Measurements from ENCODE around the gene ST14. TPM values are rescaled to one million over a fixed set of nuclear protein-coding genes. Genes with fewer than 3 reads are reported as not detected.

The ST14 gene
- not detected in 2 replicates for total RNA-seq
- polyA plus RNA-seq, result 0.08 TPM in 2 replicates
- polyA plus RNA-seq (2011; cell fraction: cytosol; rRNA removed), result 0.03 and 0.07 TPM in 2 replicates
- not detected in 2 replicates for polyA plus RNA-seq (2011; cell fraction: nucleus; rRNA removed)
- not detected in 2 replicates for polyA plus RNA-seq (2012)
- not detected in 2 replicates for polyA minus RNA-seq
- polyA minus RNA-seq (2011; cell fraction: cytosol; rRNA and poly(A)+ RNA removed), result 1.4 TPM
- not detected in 2 replicates for polyA minus RNA-seq (2011; cell fraction: nucleus; rRNA and poly(A)+ RNA removed)
- percentile 8 among the genes with signal in this experiment for Bru-seq, nascent RNA
- BruChase-seq, experiment 1, labeled RNA remaining after a 6-hour chase, result percentile 14 among the genes with signal in this experiment
- BruChase-seq, experiment 2, labeled RNA remaining after a 2-hour chase, result percentile 13 among the genes with signal in this experiment
- long read RNA-seq, result 0 reads

DNA sequence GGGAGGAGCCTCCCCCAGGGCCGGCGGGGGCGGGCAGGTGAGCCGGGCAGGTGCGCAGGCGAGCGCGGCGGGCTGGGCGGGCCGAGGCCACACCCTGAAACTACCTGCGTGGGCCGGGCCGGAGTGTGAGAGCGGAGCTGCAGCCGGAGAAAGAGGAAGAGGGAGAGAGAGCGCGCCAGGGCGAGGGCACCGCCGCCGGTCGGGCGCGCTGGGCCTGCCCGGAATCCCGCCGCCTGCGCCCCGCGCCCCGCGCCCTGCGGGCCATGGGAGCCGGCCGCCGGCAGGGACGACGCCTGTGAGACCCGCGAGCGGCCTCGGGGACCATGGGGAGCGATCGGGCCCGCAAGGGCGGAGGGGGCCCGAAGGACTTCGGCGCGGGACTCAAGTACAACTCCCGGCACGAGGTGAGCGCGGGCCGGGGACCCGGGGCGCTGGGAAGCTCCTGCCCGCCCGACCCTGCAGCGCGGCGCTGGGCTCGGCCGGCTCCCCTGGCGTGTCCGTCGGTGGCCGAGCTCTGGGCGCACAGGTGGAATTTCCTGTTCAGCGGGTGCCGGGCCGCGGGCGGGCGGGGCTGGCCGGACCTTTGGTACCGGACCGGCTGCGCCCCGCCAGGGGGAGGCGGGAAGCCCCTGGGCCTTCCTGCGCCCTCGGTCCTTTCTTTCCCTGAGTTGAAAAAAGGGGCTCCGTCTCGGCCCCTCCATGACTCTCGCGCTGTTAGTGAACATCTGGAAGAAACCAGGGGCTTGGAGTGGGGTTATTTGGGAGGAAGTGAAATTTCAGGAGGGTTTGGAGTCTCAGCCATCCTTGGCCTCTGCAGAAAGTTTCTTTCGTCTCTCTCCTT lies at the start of gene ST14:
TSS of gene ST14 (plus strand) at position 126 of the 841 bp plus-strand sequence. CDS start at position 324, 198 bp downstream.
- Histone ChIP-seq H3K4me3 (replicated peaks in 1 of 3; ENCODE audit: insufficient read depth in 1 of 3, low read depth in 1 of 3, low read length in 3 of 3) (no peak within 1 kb of the TSS), H4K20me1 (replicated peaks; ENCODE audit: control insufficient read depth, extremely low read depth, insufficient read depth, low read length) (no peaks in the 10 kb centered on the region), H3K36me3 (ENCODE audit: control insufficient read depth in 2 of 2, extremely low read depth in 1 of 2, insufficient read depth in 2 of 2, low read length in 2 of 2) (no peaks in the 10 kb centered on the region), H2AFZ (ENCODE audit: low read depth, low read length) (no peak within 1 kb of the TSS), H3K27me3 (ENCODE audit: control insufficient read depth in 2 of 2, insufficient read depth in 2 of 2, low read length in 2 of 2) (peaks cover 42 to 45% of the 10 kb centered on the region in 2 experiments), H3K79me2 (ENCODE audit: control insufficient read depth, insufficient read depth, low read length) (no peaks in the 10 kb centered on the region), H3K9me3 (replicated peaks; ENCODE audit: control insufficient read depth, insufficient read depth, low read length) (no peaks in the 10 kb centered on the region), H3K27ac (ENCODE audit: insufficient read depth, low read depth, low read length) (no peak within 1 kb of the TSS), H3K4me2 (ENCODE audit: insufficient read depth, low read length) (no peak within 1 kb of the TSS), H3K4me1 (ENCODE audit: control insufficient read depth, extremely low read depth, insufficient read depth, low read length) (no peaks in the 10 kb centered on the region), H3K9me1 (replicated peaks; ENCODE audit: control insufficient read depth, extremely low read depth, insufficient read depth, low read length) (no peaks in the 10 kb centered on the region), H3K9ac (replicated peaks; ENCODE audit: extremely low read depth, insufficient read depth, low read length) (no peak within 1 kb of the TSS)
- dilution Hi-C loops (cut with MboI; ENCODE audit: extremely low pct_ligation_motif_present, low sequenced_read_pairs) (no loop called here), intact Hi-C loops (cut with micrococcal nuclease) (no loop called here)
- DNase-seq (ENCODE audit: low read depth, low spot score), result no peak
- ChIA-PET POLR2A (no interaction called here), CTCF (interaction anchor here (1.8 kb wide), 1 partner anchor 9 kb away, joined by 6 read pairs; no protein-coding TSS in a partner anchor)
- no peak for FAIRE-seq
- BruUV-seq (replicated peaks), result no TSS peak
- TF ChIP-seq, protein P1, sequence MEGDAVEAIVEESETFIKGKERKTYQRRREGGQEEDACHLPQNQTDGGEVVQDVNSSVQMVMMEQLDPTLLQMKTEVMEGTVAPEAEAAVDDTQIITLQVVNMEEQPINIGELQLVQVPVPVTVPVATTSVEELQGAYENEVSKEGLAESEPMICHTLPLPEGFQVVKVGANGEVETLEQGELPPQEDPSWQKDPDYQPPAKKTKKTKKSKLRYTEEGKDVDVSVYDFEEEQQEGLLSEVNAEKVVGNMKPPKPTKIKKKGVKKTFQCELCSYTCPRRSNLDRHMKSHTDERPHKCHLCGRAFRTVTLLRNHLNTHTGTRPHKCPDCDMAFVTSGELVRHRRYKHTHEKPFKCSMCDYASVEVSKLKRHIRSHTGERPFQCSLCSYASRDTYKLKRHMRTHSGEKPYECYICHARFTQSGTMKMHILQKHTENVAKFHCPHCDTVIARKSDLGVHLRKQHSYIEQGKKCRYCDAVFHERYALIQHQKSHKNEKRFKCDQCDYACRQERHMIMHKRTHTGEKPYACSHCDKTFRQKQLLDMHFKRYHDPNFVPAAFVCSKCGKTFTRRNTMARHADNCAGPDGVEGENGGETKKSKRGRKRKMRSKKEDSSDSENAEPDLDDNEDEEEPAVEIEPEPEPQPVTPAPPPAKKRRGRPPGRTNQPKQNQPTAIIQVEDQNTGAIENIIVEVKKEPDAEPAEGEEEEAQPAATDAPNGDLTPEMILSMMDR (IDR thresholded peaks at IDR 0.05; ENCODE audit: extremely low read depth in 1 of 2, insufficient read depth in 1 of 2, low read depth in 1 of 2, low read length in 2 of 2), result no peak
- TF ChIP-seq POLR2A (IDR thresholded peaks at IDR 0.05; ENCODE audit: low read depth, low read length) (no peak), JUN (IDR thresholded peaks at IDR 0.05; ENCODE audit: borderline replicate concordance, insufficient read depth, insufficient read length, low read depth) (no peak), GATA2 (IDR thresholded peaks at IDR 0.05; ENCODE audit: insufficient read depth, insufficient read length, low read depth, low read length) (no peak), MYC (IDR thresholded peaks at IDR 0.05; ENCODE audit: low read depth, low read length) (no peak), FOS (IDR thresholded peaks at IDR 0.05; ENCODE audit: borderline replicate concordance, insufficient read depth, low read length) (no peak), EZH2 (IDR thresholded peaks at IDR 0.05; ENCODE audit: borderline replicate concordance, low read depth, low read length, severe bottlenecking) (no peak), POLR2AphosphoS5 (IDR thresholded peaks at IDR 0.05; ENCODE audit: insufficient read depth, low read depth, low read length) (no peak)
- TF ChIP-seq, protein P2, sequence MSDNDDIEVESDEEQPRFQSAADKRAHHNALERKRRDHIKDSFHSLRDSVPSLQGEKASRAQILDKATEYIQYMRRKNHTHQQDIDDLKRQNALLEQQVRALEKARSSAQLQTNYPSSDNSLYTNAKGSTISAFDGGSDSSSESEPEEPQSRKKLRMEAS (IDR thresholded peaks at IDR 0.05; ENCODE audit: insufficient read depth, insufficient read length), result no peak
